ENCODE measurements around the gene MRPL44. TPM values are rescaled to one million over a fixed set of nuclear protein-coding genes. Genes with fewer than 3 reads are reported as not detected.

Gene MRPL44
- total RNA-seq, 1 experiment from 2014 or later: 66.4 TPM

DNA sequence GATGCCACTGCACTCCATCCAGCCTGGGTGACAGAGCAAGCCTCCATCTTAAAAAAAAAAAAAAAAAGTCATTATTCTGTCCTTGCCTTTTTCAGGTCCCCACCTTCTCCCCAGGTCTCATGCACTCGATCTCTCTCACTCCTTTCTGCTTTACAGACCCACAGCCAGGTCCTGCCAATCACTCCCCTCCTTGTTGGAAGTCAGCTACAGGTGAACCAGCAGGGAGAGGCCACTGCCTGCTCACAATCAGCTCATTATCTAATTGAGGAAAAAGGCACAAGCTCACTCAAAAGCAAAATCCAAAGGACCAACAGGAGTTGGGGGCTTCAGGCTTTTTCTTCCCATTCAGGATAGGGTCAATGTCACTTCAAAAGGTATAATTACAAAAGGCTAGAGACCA is 14.1 kb upstream of the MRPL44 start:
- H3K27ac ChIP-seq: peak overlapping the region; percentile 1; the same call in 1 of the 2 replicates
- CTCF ChIA-PET: interaction anchor here (0.6 to 1.0 kb wide), 3 partner anchors 145 to 1101 kb away, joined by 3 read pairs; no protein-coding TSS in a partner anchor
- BruUV-seq (replicated peaks): no TSS peak

GRCh38 chr2:223943561-223944008 is 13.7 kb upstream of the MRPL44 start:
- H4K20me1 ChIP-seq (ENCODE audit: insufficient read depth): no peaks in the 10 kb centered on the region
- no peaks in the 10 kb centered on the region for H3K9me2 ChIP-seq (ENCODE audit: insufficient read depth)
- H3K9me3 ChIP-seq (ENCODE audit: insufficient read depth, low read depth): no peaks in the 10 kb centered on the region
- H3K36me3 ChIP-seq (ENCODE audit: low read depth): peaks cover 8% of the 10 kb centered on the region; the same call in 1 of the 2 replicates
- H3K27me3 ChIP-seq (ENCODE audit: insufficient read depth, low read depth): no peaks in the 10 kb centered on the region
- DNase-seq: peak; percentile 41 to 55
- peaks cover 53% of the 10 kb centered on the region for H3K79me2 ChIP-seq (ENCODE audit: low read depth)
- H3K4me3 ChIP-seq: peak overlapping the region; percentile 74
- peaks cover 41% of the 10 kb centered on the region for H3F3A ChIP-seq (ENCODE audit: insufficient read depth, low read depth)
- peaks cover 42% of the 10 kb centered on the region for H3K4me1 ChIP-seq (replicated peaks; ENCODE audit: insufficient read depth)
- TF ChIP-seq CTCF (conservative IDR thresholded peaks at IDR 0.05) (no peak), EZH2 (IDR thresholded peaks at IDR 0.05; ENCODE audit: low read depth) (no peak)
- BruUV-seq (replicated peaks): TSS peak; percentile 53
- ChIA-PET POLR2A (ENCODE audit: unreplicated experiment) (interaction anchor here (0.5 to 0.9 kb wide), 5 partner anchors 97 to 1371 kb away, joined by 3 to 14 read pairs (median 3); no protein-coding TSS in a partner anchor), CTCF (interaction anchor here (0.6 to 1.0 kb wide), 2 partner anchors 145 to 1101 kb away, joined by 3 read pairs; no protein-coding TSS in a partner anchor)
- peak overlapping the region; percentile 1; the same call in 1 of the 2 replicates for H3K27ac ChIP-seq
- H2AFZ ChIP-seq: peak overlapping the region; percentile 91; the same call in 1 of the 2 replicates
- intact Hi-C loops (cut with micrococcal nuclease; ENCODE audit: unreplicated experiment): loop anchor here (1.0 to 10.0 kb wide), 6 partner anchors 83 to 971 kb away; partner anchors contain the start of genes AP1S3 and CUL3
- H3K4me2 ChIP-seq: peak overlapping the region; percentile 77

More for the DNA sequence above, 14.1 kb upstream of the MRPL44 start:
- Histone ChIP-seq H3K27me3 (ENCODE audit: insufficient read depth, low read depth) (no peaks in the 10 kb centered on the region), H4K20me1 (ENCODE audit: insufficient read depth) (no peaks in the 10 kb centered on the region), H3K4me3 (peak overlapping the region; percentile 74; the same call in 1 of the 2 replicates), H3F3A (ENCODE audit: insufficient read depth, low read depth) (peaks cover 41% of the 10 kb centered on the region), H3K79me2 (ENCODE audit: low read depth) (peaks cover 57% of the 10 kb centered on the region), H3K36me3 (ENCODE audit: low read depth) (peaks cover 8% of the 10 kb centered on the region; the same call in 1 of the 2 replicates), H3K4me1 (replicated peaks; ENCODE audit: insufficient read depth) (peaks cover 42% of the 10 kb centered on the region), H3K9me3 (ENCODE audit: insufficient read depth, low read depth) (no peaks in the 10 kb centered on the region), H3K4me2 (peak overlapping the region; percentile 77), H2AFZ (no peak overlapping the region), H3K9me2 (ENCODE audit: insufficient read depth) (no peaks in the 10 kb centered on the region)
- peak in 1 of 2 experiments; percentile 15 for DNase-seq
- TF ChIP-seq EZH2 (IDR thresholded peaks at IDR 0.05; ENCODE audit: low read depth) (no peak), CTCF (conservative IDR thresholded peaks at IDR 0.05) (no peak)
- POLR2A ChIA-PET (ENCODE audit: unreplicated experiment): interaction anchor here (0.5 to 0.9 kb wide), 4 partner anchors 97 to 1371 kb away, joined by 3 to 10 read pairs (median 3); no protein-coding TSS in a partner anchor
- intact Hi-C loops (cut with micrococcal nuclease; ENCODE audit: unreplicated experiment): loop anchor here (2.0 to 10.0 kb wide), 5 partner anchors 82 to 971 kb away; partner anchors contain the start of gene CUL3

- Histone ChIP-seq H3K4me2 (peak overlapping the region; percentile 77), H3K4me3 (peak overlapping the region; percentile 74), H4K20me1 (ENCODE audit: insufficient read depth) (no peaks in the 10 kb centered on the region), H3K9me2 (ENCODE audit: insufficient read depth) (no peaks in the 10 kb centered on the region), H2AFZ (peak overlapping the region; percentile 91), H3K27me3 (ENCODE audit: insufficient read depth, low read depth) (no peaks in the 10 kb centered on the region), H3F3A (ENCODE audit: insufficient read depth, low read depth) (peaks cover 41% of the 10 kb centered on the region), H3K36me3 (ENCODE audit: low read depth) (peaks cover 8% of the 10 kb centered on the region; the same call in 1 of the 2 replicates), H3K9me3 (ENCODE audit: insufficient read depth, low read depth) (no peaks in the 10 kb centered on the region), H3K4me1 (replicated peaks; ENCODE audit: insufficient read depth) (peaks cover 42% of the 10 kb centered on the region), H3K27ac (peak overlapping the region; percentile 1; the same call in 1 of the 2 replicates), H3K79me2 (ENCODE audit: low read depth) (peaks cover 46% of the 10 kb centered on the region)
- no peak for TF ChIP-seq CTCF (conservative IDR thresholded peaks at IDR 0.05)
- TF ChIP-seq EZH2 (IDR thresholded peaks at IDR 0.05; ENCODE audit: low read depth): no peak
- CTCF ChIA-PET: no interaction called here
- intact Hi-C loops (cut with micrococcal nuclease; ENCODE audit: unreplicated experiment): loop anchor here (1.0 to 10.0 kb wide), 4 partner anchors 107 to 972 kb away; partner anchors contain the start of genes AP1S3 and CUL3
- no TSS peak for BruUV-seq (replicated peaks)
- POLR2A ChIA-PET (ENCODE audit: unreplicated experiment): interaction anchor here (0.6 to 0.9 kb wide), 4 partner anchors 98 to 538 kb away, joined by 3 to 20 read pairs (median 12); no protein-coding TSS in a partner anchor
- peak; percentile 45 to 64 for DNase-seq
Observed at GRCh38 chr2:223944166-223944702, 13.0 kb upstream of the MRPL44 start.

Measured in PC-9 (cell line).